ENCODE results near the gene TRAPPC10. TPM values are rescaled to one million over a fixed set of nuclear protein-coding genes. Genes with fewer than 3 reads are reported as not detected.

Gene TRAPPC10
- total and polyA plus RNA-seq, 2 donors from 2014 or later, result 8.8 to 48.5 TPM

GRCh38 chr21:44050276-44050675 lies 38.2 kb downstream of the TRAPPC10 start:
- Histone ChIP-seq H3K4me3 (ENCODE audit: low read length in 3 of 3) (no peak overlapping the region), H3K9me3 (ENCODE audit: control insufficient read depth in 2 of 3, insufficient read depth in 1 of 3, low read length in 3 of 3) (no peaks in the 10 kb centered on the region), H3K27me3 (ENCODE audit: control insufficient read depth, insufficient read depth, low read length) (no peaks in the 10 kb centered on the region), H3K27ac (ENCODE audit: low read depth in 2 of 2, low read length in 2 of 2) (no peak overlapping the region), H3K36me3 (ENCODE audit: control insufficient read depth in 2 of 3, insufficient read depth in 3 of 3, low read length in 3 of 3) (no peaks in the 10 kb centered on the region), H3K4me1 (ENCODE audit: control insufficient read depth in 2 of 3, insufficient read depth in 2 of 3, low read depth in 1 of 3, low read length in 3 of 3) (peaks cover 0 to 15% (median 14%) of the 10 kb centered on the region in 3 donors), H3K9ac (ENCODE audit: low read length in 3 of 3) (no peak overlapping the region)
- no peak for TF ChIP-seq CTCF (IDR thresholded peaks at IDR 0.05; ENCODE audit: borderline replicate concordance, extremely low read depth, insufficient read depth)
- DNase-seq (peak in 1 of 5 donors; percentile 14), FAIRE-seq (no peak)
- intact Hi-C loops (cut with DNase I), result no loop called here

GRCh38 chr21:44051462-44051941 lies 39.4 kb downstream of the TRAPPC10 start:
- no peak overlapping the region for H3K4me3 ChIP-seq (ENCODE audit: low read length in 3 of 3)
- no peak for TF ChIP-seq CTCF (IDR thresholded peaks at IDR 0.05; ENCODE audit: borderline replicate concordance, extremely low read depth, insufficient read depth)
- DNase-seq (peak in 4 of 5 donors; percentile 38 to 84 (median 55)), FAIRE-seq (no peak)
- peaks cover 0 to 15% (median 14%) of the 10 kb centered on the region in 3 donors for H3K4me1 ChIP-seq (ENCODE audit: control insufficient read depth in 2 of 3, insufficient read depth in 2 of 3, low read depth in 1 of 3, low read length in 3 of 3)
- peak overlapping the region; percentile 64 to 66 for H3K27ac ChIP-seq (ENCODE audit: low read depth in 2 of 2, low read length in 2 of 2)
- no peaks in the 10 kb centered on the region for H3K27me3 ChIP-seq (ENCODE audit: control insufficient read depth, insufficient read depth, low read length)
- intact Hi-C loops (cut with DNase I), result no loop called here
- H3K36me3 ChIP-seq (ENCODE audit: control insufficient read depth in 2 of 3, insufficient read depth in 3 of 3, low read length in 3 of 3), result peaks cover 0 to 6% (median 5%) of the 10 kb centered on the region in 3 donors
- no peaks in the 10 kb centered on the region for H3K9me3 ChIP-seq (ENCODE audit: control insufficient read depth in 2 of 3, insufficient read depth in 1 of 3, low read length in 3 of 3)
- no peak overlapping the region for H3K9ac ChIP-seq (ENCODE audit: low read length in 3 of 3)

- Histone ChIP-seq H3K36me3 (ENCODE audit: control insufficient read depth in 2 of 3, insufficient read depth in 3 of 3, low read length in 3 of 3) (peaks cover 0 to 9% (median 6%) of the 10 kb centered on the region in 3 donors), H3K27ac (ENCODE audit: low read depth in 2 of 2, low read length in 2 of 2) (peak overlapping the region; percentile 20 to 66), H3K9me3 (ENCODE audit: control insufficient read depth in 2 of 3, insufficient read depth in 1 of 3, low read length in 3 of 3) (no peaks in the 10 kb centered on the region), H3K4me1 (ENCODE audit: control insufficient read depth in 2 of 3, insufficient read depth in 2 of 3, low read depth in 1 of 3, low read length in 3 of 3) (peaks cover 0 to 15% (median 14%) of the 10 kb centered on the region in 3 donors), H3K9ac (ENCODE audit: low read length in 3 of 3) (no peak overlapping the region), H3K27me3 (ENCODE audit: control insufficient read depth, insufficient read depth, low read length) (no peaks in the 10 kb centered on the region), H3K4me3 (ENCODE audit: low read length in 3 of 3) (no peak overlapping the region)
- DNase-seq (no peak), FAIRE-seq (no peak)
- TF ChIP-seq CTCF (IDR thresholded peaks at IDR 0.05; ENCODE audit: borderline replicate concordance, extremely low read depth, insufficient read depth), result no peak
- intact Hi-C loops (cut with DNase I), result no loop called here
These were observed 40.1 kb downstream of the TRAPPC10 start for GRCh38 chr21:44052071-44052829.

Measured in kidney (tissue), 14 donors.